PC-9 (cell line): ENCODE results near the gene CLCN3. TPM values are rescaled to one million over a fixed set of nuclear protein-coding genes. Genes with fewer than 3 reads are reported as not detected.

Experiments used
- BruUV-seq: library from RNA; stranded (reverse); fragments of 400-500 nt; replicated peaks from 2 replicates; lab custom pipeline; 2021; lab: Mats Ljungman, UMichigan
- CTCF ChIA-PET: fragments of 300-600 bp; sonication (Branson Sonifier 250); formaldehyde crosslinking; loops from one replicate; lab custom pipeline; 2022; ENCODE audit warnings: antibody characterized with exemption; lab: Charles Lee
- POLR2A ChIA-PET: fragments of 300-600 bp; sonication (Branson Sonifier 250); formaldehyde crosslinking; loops from one replicate; lab custom pipeline; 2022; ENCODE audit warnings: antibody characterized with exemption; ENCODE audit not compliant: unreplicated experiment; lab: Charles Lee
- DNase-seq, 2 experiments: peaks; one replicate each; pipeline versions ENCODE4 v3.0.0 to v3.0.0-alpha.2; 2015 to 2022; ENCODE audit warnings: mixed read lengths in 1 of 2
- H2AFZ ChIP-seq: fragments of 200-600 bp; sonication (generic); 2 replicates; pipeline ENCODE4 v1.8.1; 2017; ENCODE audit warnings: antibody characterized with exemption
- H3F3A ChIP-seq: fragments of 200-600 bp; sonication (generic); 2 replicates; pipeline ENCODE4 v1.8.1; 2017; ENCODE audit warnings: antibody characterized with exemption, mild to moderate bottlenecking, low read depth; ENCODE audit not compliant: insufficient read depth
- H3K27ac ChIP-seq: fragments of 200-600 bp; sonication (generic); 2 replicates; pipeline ENCODE4 v1.6.1; 2016; ENCODE audit warnings: mixed run types
- H3K27me3 ChIP-seq: fragments of 200-600 bp; sonication (generic); 2 replicates; pipeline ENCODE4 v1.6.1; 2016; ENCODE audit warnings: low read depth, mixed run types; ENCODE audit not compliant: insufficient read depth
- H3K36me3 ChIP-seq: fragments of 200-600 bp; sonication (generic); 2 replicates; pipeline ENCODE4 v1.6.1; 2016; ENCODE audit warnings: low read depth, mixed run types
- H3K4me1 ChIP-seq: fragments of 200-600 bp; sonication (generic); replicated peaks from 2 replicates; pipeline ENCODE4 v1.6.1; 2016; ENCODE audit warnings: mixed run types; ENCODE audit not compliant: insufficient read depth
- H3K4me2 ChIP-seq: fragments of 200-600 bp; sonication (generic); 2 replicates; pipeline ENCODE4 v1.6.1; 2017; ENCODE audit warnings: mixed run types
- H3K4me3 ChIP-seq: fragments of 200-600 bp; sonication (generic); 2 replicates; pipeline ENCODE4 v1.6.1; 2016; ENCODE audit warnings: mixed run types
- H3K79me2 ChIP-seq: fragments of 200-600 bp; sonication (generic); 2 replicates; pipeline ENCODE4 v1.6.1; 2017; ENCODE audit warnings: low read depth, mixed run types
- H3K9me2 ChIP-seq: fragments of 200-600 bp; sonication (generic); 2 replicates; pipeline ENCODE4 v1.8.1; 2017; ENCODE audit warnings: mild to moderate bottlenecking; ENCODE audit not compliant: insufficient read depth
- H3K9me3 ChIP-seq: fragments of 200-600 bp; sonication (generic); 2 replicates; pipeline ENCODE4 v1.8.1; 2016; ENCODE audit warnings: low read depth; ENCODE audit not compliant: insufficient read depth
- H4K20me1 ChIP-seq: fragments of 200-600 bp; sonication (generic); 2 replicates; pipeline ENCODE4 v1.8.1; 2017; ENCODE audit not compliant: insufficient read depth
- EZH2 ChIP-seq: fragments of 200-600 bp; sonication (generic); IDR thresholded peaks from 2 replicates; pipeline ENCODE4 v1.8.0; 2017; ENCODE audit warnings: antibody characterized with exemption, low read depth
- intact Hi-C: fragments of 100-400 bp; cut with micrococcal nuclease; formaldehyde crosslinking; loops from one replicate; pipeline ENCODE4 v1.10.0; 2022; ENCODE audit not compliant: unreplicated experiment
- total RNA-seq: library from RNA; stranded (reverse); gene quantifications from 2 replicates; pipeline ENCODE4 v1.2.3, GENCODE V29; 2021
- TF ChIP-seq, protein P1 (sequence below): fragments of 200-600 bp; sonication (generic); conservative IDR thresholded peaks from 2 replicates; pipeline ENCODE4 v1.6.1; 2017; ENCODE audit warnings: mixed run types, antibody characterized with exemption, mild to moderate bottlenecking, moderate library complexity

CLCN3 gene
- total RNA-seq, 1 experiment from 2014 or later: 51.6 TPM

DNA sequence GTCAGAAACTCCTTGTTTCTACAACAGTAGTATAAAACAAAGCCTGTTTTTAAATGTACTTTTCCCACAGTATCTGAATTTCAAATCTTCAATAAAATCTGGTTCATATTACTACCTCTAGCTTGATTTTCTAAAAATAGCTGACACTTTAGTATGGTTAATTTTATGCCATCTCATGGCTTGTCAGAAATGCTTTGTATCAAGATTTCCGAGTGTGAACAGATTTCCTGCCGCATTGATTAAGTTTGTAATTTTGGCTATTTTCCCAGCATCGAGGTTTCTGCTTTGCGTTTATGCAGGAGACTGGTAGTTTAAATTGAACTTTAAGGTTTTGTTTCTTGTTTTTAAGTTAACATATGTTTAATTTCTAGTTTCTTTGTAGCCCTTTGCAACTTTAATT, 44.2 kb downstream of the CLCN3 start:
- ChIA-PET CTCF (no interaction called here), POLR2A (no interaction called here)
- Histone ChIP-seq H3K4me2 (no peak overlapping the region), H3K27ac (no peak overlapping the region), H3K9me2 (no peaks in the 10 kb centered on the region), H3K4me1 (peaks cover 19% of the 10 kb centered on the region), H3K79me2 (peaks cover 40% of the 10 kb centered on the region), H3K27me3 (no peaks in the 10 kb centered on the region), H3F3A (peaks cover 15% of the 10 kb centered on the region), H2AFZ (no peak overlapping the region), H4K20me1 (no peaks in the 10 kb centered on the region), H3K36me3 (no peaks in the 10 kb centered on the region), H3K9me3 (no peaks in the 10 kb centered on the region), H3K4me3 (no peak overlapping the region)
- BruUV-seq: no TSS peak
- no peak for DNase-seq
- intact Hi-C loops: no loop called here
- TF ChIP-seq, protein P1, sequence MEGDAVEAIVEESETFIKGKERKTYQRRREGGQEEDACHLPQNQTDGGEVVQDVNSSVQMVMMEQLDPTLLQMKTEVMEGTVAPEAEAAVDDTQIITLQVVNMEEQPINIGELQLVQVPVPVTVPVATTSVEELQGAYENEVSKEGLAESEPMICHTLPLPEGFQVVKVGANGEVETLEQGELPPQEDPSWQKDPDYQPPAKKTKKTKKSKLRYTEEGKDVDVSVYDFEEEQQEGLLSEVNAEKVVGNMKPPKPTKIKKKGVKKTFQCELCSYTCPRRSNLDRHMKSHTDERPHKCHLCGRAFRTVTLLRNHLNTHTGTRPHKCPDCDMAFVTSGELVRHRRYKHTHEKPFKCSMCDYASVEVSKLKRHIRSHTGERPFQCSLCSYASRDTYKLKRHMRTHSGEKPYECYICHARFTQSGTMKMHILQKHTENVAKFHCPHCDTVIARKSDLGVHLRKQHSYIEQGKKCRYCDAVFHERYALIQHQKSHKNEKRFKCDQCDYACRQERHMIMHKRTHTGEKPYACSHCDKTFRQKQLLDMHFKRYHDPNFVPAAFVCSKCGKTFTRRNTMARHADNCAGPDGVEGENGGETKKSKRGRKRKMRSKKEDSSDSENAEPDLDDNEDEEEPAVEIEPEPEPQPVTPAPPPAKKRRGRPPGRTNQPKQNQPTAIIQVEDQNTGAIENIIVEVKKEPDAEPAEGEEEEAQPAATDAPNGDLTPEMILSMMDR: no peak
- TF ChIP-seq EZH2: no peak

DNA sequence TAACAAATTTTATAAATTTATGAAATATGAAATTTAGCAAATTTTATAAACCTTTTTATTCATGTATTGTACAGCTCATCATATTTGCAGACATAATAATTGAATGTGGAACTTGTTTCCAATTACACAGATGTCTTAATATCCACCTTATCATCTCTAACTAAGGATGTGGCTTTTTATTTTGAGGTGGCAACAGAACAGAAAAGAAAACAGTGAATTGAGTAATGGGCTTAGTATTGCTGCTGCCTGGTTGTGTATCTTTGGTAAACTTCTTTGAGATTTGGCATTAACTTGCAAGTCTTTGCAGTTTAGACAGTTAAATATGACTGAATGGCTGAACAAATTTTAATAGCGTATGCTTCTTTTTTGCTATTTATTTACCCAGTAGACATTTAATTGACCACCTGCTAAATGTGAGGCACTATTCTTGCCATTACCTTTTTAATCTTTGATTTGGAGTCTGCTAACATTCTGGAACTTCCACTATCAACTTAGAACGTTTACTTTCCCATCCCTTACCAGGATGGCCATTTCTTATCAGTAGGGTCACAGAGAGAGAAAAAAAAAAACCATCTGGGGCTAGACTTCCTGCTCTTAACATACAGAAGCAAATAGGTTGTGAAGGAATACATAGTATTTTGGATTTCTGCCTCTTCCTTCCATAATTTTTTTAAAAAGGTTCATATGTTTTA, 44.8 kb downstream of the CLCN3 start:
- no TSS peak for BruUV-seq
- DNase-seq: no peak
- Histone ChIP-seq H3K4me3 (no peak overlapping the region), H2AFZ (no peak overlapping the region), H3K4me1 (peaks cover 19% of the 10 kb centered on the region), H3K4me2 (no peak overlapping the region), H3F3A (peaks cover 11% of the 10 kb centered on the region), H3K27ac (no peak overlapping the region), H3K9me2 (no peaks in the 10 kb centered on the region), H3K36me3 (no peaks in the 10 kb centered on the region), H3K79me2 (peaks cover 40% of the 10 kb centered on the region), H3K27me3 (no peaks in the 10 kb centered on the region), H4K20me1 (no peaks in the 10 kb centered on the region), H3K9me3 (no peaks in the 10 kb centered on the region)
- TF ChIP-seq, protein P1: no peak
- no peak for TF ChIP-seq EZH2
- intact Hi-C loops: no loop called here
- CTCF ChIA-PET: no interaction called here
- POLR2A ChIA-PET: no interaction called here

DNA sequence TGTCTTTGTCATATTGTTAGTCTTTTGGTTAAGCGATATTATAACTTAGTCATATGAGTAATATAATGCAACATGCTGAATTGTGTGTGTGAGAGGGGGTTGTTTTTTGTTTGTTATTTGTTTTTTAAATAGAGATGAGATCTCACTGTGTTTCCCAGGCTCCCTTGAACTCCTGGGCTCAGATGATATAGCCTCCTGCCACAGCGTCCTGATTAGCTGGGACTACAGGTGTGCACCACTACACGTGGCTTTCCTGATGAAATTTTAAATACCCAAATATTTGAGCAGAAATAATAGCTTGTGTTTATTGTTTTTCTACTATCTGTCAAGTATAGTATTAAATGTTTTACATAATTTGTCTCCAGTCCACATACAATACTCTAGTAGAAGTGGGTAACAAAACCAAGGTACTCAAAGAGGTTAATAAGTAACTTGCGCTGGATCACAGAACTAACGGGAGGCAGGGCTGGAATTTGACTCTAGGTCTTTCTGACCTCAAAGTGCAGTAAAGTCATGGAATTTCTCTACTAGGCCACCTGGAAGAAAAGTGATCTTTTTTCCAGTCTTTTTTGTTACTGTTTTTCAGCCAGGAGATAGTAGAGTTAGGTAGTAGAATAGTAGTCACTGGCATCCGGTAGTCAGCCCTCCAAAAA, 47.8 kb downstream of the CLCN3 start:
- DNase-seq: no peak
- no peak overlapping the region for H3K4me3 ChIP-seq
- peaks cover 23% of the 10 kb centered on the region for H3K79me2 ChIP-seq
- H3K9me3 ChIP-seq: no peaks in the 10 kb centered on the region
- no peaks in the 10 kb centered on the region for H3F3A ChIP-seq
- H3K27me3 ChIP-seq: no peaks in the 10 kb centered on the region
- no peaks in the 10 kb centered on the region for H3K36me3 ChIP-seq
- no TSS peak for BruUV-seq
- no peak overlapping the region for H3K4me2 ChIP-seq
- H3K9me2 ChIP-seq: no peaks in the 10 kb centered on the region
- H3K4me1 ChIP-seq: no peaks in the 10 kb centered on the region
- H4K20me1 ChIP-seq: no peaks in the 10 kb centered on the region
- no peak overlapping the region for H2AFZ ChIP-seq
- no peak for TF ChIP-seq EZH2
- TF ChIP-seq, protein P1: no peak
- ChIA-PET POLR2A (no interaction called here), CTCF (no interaction called here)
- no peak overlapping the region for H3K27ac ChIP-seq
- intact Hi-C loops: no loop called here
